Stomach (tissue), 4 donors: ENCODE results near the gene GARS1.

Experiments
- CTCF ChIP-seq, 7 experiments: fragments of 450-650 bp in 4 of 7; fragments of 200-600 bp in 3 of 7; sonication (generic) in 3 of 7; IDR thresholded peaks; one replicate each; pipeline ENCODE4 v1.5.1; 2016 to 2019; ENCODE audit warnings: antibody characterized with exemption in 7 of 7, control low read depth in 2 of 7, mild to moderate bottlenecking in 1 of 7
- POLR2AphosphoS5 ChIP-seq, 3 donors: sonication (generic); formaldehyde crosslinking; IDR thresholded peaks; one replicate each; pipeline ENCODE4 v1.6.1; 2016; ENCODE audit warnings: antibody characterized with exemption in 3 of 3

DNA sequence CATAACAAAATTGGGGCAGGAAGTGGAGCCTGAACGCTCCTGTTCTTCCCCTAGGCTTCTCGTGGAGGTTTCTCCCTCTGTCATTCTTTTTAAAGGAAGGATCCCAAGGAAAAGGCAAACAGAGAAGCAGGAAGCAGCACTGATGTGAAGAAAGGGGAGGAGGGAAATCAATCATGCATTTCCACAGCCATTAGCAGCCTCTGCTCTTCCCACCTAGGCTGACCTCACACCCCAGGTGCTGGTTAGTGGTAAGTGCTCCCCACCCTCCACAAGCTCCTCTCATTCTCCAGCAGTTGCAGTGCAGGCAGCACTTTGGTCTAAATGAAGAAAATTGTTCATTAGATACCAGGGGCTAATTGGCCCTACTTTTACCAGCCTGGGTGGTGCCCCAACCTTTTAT is 85.0 kb downstream of the GARS1 start:
- TF ChIP-seq POLR2AphosphoS5 (IDR thresholded peaks at IDR 0.05) (no peak), CTCF (IDR thresholded peaks at IDR 0.05) (no peak)
